Uterus (tissue), 4 donors: ENCODE data around the gene IL22RA1. TPM values are rescaled to one million over a fixed set of nuclear protein-coding genes. Genes with fewer than 3 reads are reported as not detected.

ENCODE experiments used
- DNase-seq, 2 donors: peaks; one replicate each; pipeline ENCODE4 v3.0.0-alpha.2; 2019 to 2020
- H3K27ac ChIP-seq, 2 donors: fragments of 200-600 bp; sonication (generic); 1 replicate in 1 of 2; 2 replicates in 1 of 2; pipeline ENCODE4 v1.5.1; 2016 to 2018
- H3K27me3 ChIP-seq, 2 donors: fragments of 200-600 bp; sonication (generic); one replicate each; pipeline ENCODE4 v1.5.1; 2018 to 2019; ENCODE audit warnings: control low read depth in 1 of 2
- H3K36me3 ChIP-seq, 2 donors: fragments of 200-600 bp; sonication (generic); one replicate each; pipeline ENCODE4 v1.5.1; 2019; ENCODE audit warnings: control low read depth in 1 of 2
- H3K4me1 ChIP-seq, 2 donors: fragments of 200-600 bp; sonication (generic); one replicate each; pipeline ENCODE4 v1.5.1; 2018 to 2019; ENCODE audit warnings: control low read depth in 1 of 2
- H3K4me3 ChIP-seq, 2 donors: fragments of 200-600 bp; sonication (generic); 1 replicate in 1 of 2; 2 replicates in 1 of 2; pipeline ENCODE4 v1.5.1; 2018 to 2019; ENCODE audit warnings: mild to moderate bottlenecking in 1 of 2
- H3K9me3 ChIP-seq, 2 donors: fragments of 200-600 bp; sonication (generic); one replicate each; pipeline ENCODE4 v1.5.1; 2019; ENCODE audit warnings: control low read depth in 1 of 2
- CTCF ChIP-seq, 4 experiments: fragments of 200-600 bp in 2 of 4; fragments of 450-650 bp in 2 of 4; sonication (generic) in 2 of 4; IDR thresholded peaks; one replicate each; pipeline ENCODE4 v1.5.1; 2016 to 2019; ENCODE audit warnings: antibody characterized with exemption in 4 of 4, mild to moderate bottlenecking in 2 of 4, moderate library complexity in 1 of 4
- POLR2A ChIP-seq, 2 donors: fragments of 450-650 bp; IDR thresholded peaks; one replicate each; pipeline ENCODE4 v1.6.1; 2016; ENCODE audit warnings: antibody characterized with exemption in 2 of 2, mild to moderate bottlenecking in 1 of 2, moderate library complexity in 1 of 2
- intact Hi-C: fragments of 100-400 bp; cut with DNase I; formaldehyde crosslinking; loops from one replicate; pipeline ENCODE4 v1.15.1; 2023; ENCODE audit warnings: low total_unique reads
- total RNA-seq, 4 donors: library from RNA; depleted of rRNA in 3 of 4; stranded (reverse); fragments of >200 nt in 3 of 4; gene quantifications; one replicate each; pipeline versions ENCODE4 v1.1.0 to v1.2.4, GENCODE V29; 2014 to 2023
- donor health status: DM: yes; HTN: yes; CAD: no.

The IL22RA1 gene
- total RNA-seq, 4 donors from 2014 or later = 0.21 to 0.37 TPM; not detected in 2

- H3K27me3 ChIP-seq = no peaks in the 10 kb centered on the region
- intact Hi-C loops = no loop called here
- DNase-seq = peak in 1 of 2 donors; percentile 33
- H3K4me1 ChIP-seq = no peaks in the 10 kb centered on the region
- H3K36me3 ChIP-seq = no peaks in the 10 kb centered on the region
- H3K4me3 ChIP-seq = peak within 1 kb of the TSS; percentile 38 to 46
- H3K9me3 ChIP-seq = no peaks in the 10 kb centered on the region
- H3K27ac ChIP-seq = peak within 1 kb of the TSS; percentile 6 to 58
- no peak for TF ChIP-seq CTCF (IDR thresholded peaks at IDR 0.05)
- TF ChIP-seq POLR2A (IDR thresholded peaks at IDR 0.05) = no peak
Measured at GRCh38 chr1:24186993-24187790, 44.3 kb upstream of the IL22RA1 start, which contains the start of gene IFNLR1. Gene IFNLR1, minus strand, starts transcription at chr1:24187289. Its CDS starts 41 bp downstream, at chr1:24187248.

- no peaks in the 10 kb centered on the region for H3K36me3 ChIP-seq
- TF ChIP-seq POLR2A (IDR thresholded peaks at IDR 0.05) (no peak), CTCF (IDR thresholded peaks at IDR 0.05) (no peak)
- peak overlapping the region; percentile 6 to 58 for H3K27ac ChIP-seq
- intact Hi-C loops = no loop called here
- no peak for DNase-seq
- H3K27me3 ChIP-seq = no peaks in the 10 kb centered on the region
- H3K9me3 ChIP-seq = no peaks in the 10 kb centered on the region
- peak overlapping the region; percentile 38 to 46 for H3K4me3 ChIP-seq
- H3K4me1 ChIP-seq = no peaks in the 10 kb centered on the region
Measured at GRCh38 chr1:24186711-24186992, 43.7 kb upstream of the IL22RA1 start.

- TF ChIP-seq CTCF (IDR thresholded peaks at IDR 0.05) (no peak), POLR2A (IDR thresholded peaks at IDR 0.05) (no peak)
- H3K36me3 ChIP-seq = no peaks in the 10 kb centered on the region
- intact Hi-C loops = no loop called here
- DNase-seq = no peak
- H3K27me3 ChIP-seq = no peaks in the 10 kb centered on the region
- H3K27ac ChIP-seq = peak overlapping the region in 1 of 2 donors; percentile 58
- H3K9me3 ChIP-seq = no peaks in the 10 kb centered on the region
- no peak overlapping the region for H3K4me3 ChIP-seq
- no peaks in the 10 kb centered on the region for H3K4me1 ChIP-seq
Measured at GRCh38 chr1:24186031-24186710, 43.2 kb upstream of the IL22RA1 start.

- Histone ChIP-seq H3K27ac (no peak overlapping the region), H3K27me3 (no peaks in the 10 kb centered on the region), H3K36me3 (no peaks in the 10 kb centered on the region), H3K4me1 (no peaks in the 10 kb centered on the region), H3K4me3 (no peak overlapping the region), H3K9me3 (no peaks in the 10 kb centered on the region)
- no peak for DNase-seq
- TF ChIP-seq CTCF (IDR thresholded peaks at IDR 0.05) (no peak), POLR2A (IDR thresholded peaks at IDR 0.05) (no peak)
- intact Hi-C loops = no loop called here
Measured at GRCh38 chr1:24185076-24185475, 42.1 kb upstream of the IL22RA1 start.

GRCh38 chr1:24182061-24182460 lies 39.1 kb upstream of the IL22RA1 start:
- Histone ChIP-seq H3K27me3 (no peaks in the 10 kb centered on the region), H3K4me3 (no peak overlapping the region), H3K9me3 (no peaks in the 10 kb centered on the region), H3K4me1 (no peaks in the 10 kb centered on the region), H3K27ac (no peak overlapping the region), H3K36me3 (no peaks in the 10 kb centered on the region)
- no peak for DNase-seq
- TF ChIP-seq POLR2A (IDR thresholded peaks at IDR 0.05) (no peak), CTCF (IDR thresholded peaks at IDR 0.05) (no peak)
- intact Hi-C loops = no loop called here
